Stromal cell of bone marrow (primary cell): ENCODE measurements around the gene SNN.
A peak's percentile ranks its signal among the peaks of the same experiment; 100 is the strongest.

ENCODE experiments used
- DNase-seq: peaks from one replicate; pipeline ENCODE4 v3.0.0-alpha.2; 2012; ENCODE audit warnings: low read depth

SNN gene

GRCh38 chr16:11667221-11667823 lies 933 bp upstream of the SNN start:
- DNase-seq = no peak

DNA sequence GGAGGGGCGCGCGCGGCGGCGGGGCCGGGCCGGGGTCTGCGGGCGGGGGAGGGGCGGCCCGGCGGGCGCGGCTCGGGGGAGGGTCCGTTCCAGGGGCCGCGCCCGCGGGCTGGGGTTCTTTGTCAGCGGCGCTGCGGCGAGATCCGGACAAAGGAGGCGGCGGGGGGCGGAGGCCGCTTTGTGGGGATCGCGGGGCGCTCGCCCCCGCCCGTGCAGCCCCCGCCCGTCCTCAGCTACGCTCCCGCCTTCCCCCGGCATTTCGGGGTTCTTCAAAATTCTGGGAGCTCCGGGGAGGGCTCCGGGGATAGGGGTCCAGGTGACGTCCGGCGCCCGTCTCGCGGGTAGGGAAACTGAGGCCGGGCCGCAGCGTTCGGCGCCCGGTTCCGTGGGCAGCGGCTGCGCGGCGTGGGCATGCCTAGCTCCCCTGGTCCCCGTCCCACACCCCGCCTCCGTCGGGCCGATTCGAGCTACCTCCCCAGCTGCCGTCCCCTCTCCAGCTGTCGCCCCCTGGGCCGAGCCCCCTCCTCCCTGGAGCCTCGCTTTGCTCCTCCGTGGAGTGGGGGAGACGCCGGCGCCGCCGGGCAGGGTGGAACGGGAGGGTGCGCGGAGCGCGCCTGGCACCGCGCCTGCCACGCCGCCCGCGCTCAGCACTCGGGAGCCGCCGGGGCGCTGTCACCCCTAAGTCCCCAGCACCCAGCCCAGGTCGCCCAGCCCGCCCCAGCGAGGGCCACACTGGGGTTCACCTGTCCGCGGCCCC lies 546 bp downstream of the SNN start:
- no peak for DNase-seq

- DNase-seq = no peak
Measured at GRCh38 chr16:11669380-11670146, 1.3 kb downstream of the SNN start.

DNA sequence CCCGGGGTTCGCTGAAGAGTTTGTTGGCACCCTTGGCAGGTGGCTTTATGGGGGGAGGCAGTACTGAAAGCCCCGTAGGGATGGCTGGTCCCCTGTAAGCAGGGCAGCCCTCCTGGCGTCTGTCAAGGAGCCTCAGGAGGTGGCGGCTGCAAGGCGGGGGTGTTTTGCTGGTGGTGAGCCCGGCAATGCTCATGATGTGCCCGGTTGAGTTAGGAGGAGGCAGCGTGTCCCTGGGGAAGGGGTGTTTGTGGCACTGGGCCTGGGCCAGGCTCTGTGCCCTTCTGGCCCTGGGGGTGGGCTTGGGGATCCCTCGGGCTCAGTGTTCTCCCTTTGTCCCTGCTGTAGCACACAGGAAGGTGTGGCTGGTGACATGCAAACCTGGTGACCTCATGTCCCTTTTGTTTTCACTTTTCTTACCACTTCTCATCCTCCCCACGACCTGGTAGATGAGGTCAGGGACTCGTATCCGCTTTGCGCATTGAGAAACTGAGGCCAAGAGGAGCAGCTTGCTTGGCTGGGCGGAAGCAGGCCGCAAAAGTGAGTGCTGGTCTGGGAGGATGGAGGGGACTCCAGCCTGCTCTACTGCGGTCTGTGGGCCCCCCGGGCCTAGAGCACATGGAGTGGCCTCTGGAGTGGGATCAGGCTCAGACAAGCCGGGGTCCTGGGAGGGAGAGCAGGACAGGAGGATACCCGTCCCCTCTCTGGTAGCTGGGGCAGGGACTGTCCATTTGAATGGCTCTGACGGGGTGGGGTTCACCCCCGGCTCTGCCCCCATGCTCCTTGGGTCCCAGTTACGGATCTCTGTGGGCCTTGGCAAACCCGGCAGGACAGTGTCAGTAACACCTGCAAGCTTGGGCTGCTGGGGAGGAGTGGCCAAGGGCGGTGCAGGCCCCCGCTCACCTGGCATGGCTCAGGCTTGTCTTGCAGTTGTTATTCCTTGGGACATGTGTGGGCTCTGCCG lies 2.2 kb downstream of the SNN start:
- no peak for DNase-seq

DNA sequence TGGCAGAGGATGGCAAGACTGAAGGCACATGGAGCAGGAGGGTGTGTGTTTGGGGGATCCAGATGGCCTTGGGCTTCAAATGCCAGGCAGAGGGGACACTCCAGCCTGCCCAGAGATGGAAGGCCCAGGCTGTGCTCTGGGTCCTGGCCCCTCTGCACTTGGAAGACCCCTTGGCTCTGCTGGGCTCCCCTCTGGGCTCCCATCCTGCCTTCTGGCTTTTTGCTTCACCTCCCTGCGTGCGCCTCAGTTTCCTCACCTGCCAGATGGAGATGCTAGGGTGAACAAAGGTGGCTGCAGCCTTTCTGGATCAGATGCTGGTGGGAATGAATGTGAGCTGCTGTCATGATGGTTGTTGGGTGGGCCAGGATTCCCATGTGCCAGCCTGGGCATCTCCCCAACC lies 3.0 kb downstream of the SNN start:
- DNase-seq = no peak

- DNase-seq = no peak
Measured at GRCh38 chr16:11671676-11672075, 3.4 kb downstream of the SNN start.

- DNase-seq = no peak
Measured at GRCh38 chr16:11672206-11673090, 4.2 kb downstream of the SNN start.

DNA sequence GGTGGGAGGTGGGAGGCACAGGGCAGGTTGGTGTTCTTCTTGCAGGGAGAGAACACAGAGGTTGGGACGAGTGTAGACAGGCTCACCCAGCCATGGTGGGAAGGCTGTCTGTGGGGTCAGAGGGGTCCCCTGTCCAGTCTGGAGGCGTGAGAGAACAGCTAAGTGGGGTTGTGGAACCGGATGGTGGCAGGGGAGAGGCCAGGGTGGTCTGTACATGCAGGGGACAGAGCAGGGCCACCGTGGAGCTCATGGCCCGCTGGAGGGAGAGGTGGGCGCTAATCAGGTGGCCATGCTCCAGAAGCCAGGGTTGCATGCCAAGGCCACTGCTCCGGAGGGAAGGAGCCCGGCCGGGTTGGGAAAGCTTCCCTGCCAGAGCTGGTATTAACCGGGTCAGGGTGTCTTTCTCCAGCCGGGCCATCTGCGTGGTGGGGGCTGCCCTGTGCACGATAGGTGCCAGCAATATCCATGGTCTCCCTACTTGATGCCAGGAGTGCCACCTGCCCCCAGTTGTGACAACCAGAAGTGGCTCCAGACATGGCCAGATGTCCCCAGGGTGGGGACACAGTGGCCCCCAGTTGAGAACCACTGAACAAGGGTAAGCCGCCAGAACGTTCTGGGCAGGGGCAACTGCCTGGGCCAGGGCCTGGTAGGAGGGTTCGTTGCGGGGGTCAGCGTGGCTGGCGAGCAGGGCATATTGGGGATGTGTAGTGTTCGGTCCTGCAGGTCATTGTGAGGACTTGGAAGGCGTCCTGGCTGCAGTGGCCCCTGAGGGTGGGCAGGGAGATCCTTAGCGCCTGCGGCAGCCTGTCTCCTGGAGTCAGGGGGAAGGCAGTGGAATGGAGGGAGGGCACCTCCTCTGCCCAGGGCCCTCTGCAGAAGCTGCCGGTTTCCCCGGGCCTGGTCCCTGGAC lies 5.1 kb downstream of the SNN start:
- no peak for DNase-seq

- no peak for DNase-seq
Measured at GRCh38 chr16:11674001-11674817, 6.0 kb downstream of the SNN start.

DNA sequence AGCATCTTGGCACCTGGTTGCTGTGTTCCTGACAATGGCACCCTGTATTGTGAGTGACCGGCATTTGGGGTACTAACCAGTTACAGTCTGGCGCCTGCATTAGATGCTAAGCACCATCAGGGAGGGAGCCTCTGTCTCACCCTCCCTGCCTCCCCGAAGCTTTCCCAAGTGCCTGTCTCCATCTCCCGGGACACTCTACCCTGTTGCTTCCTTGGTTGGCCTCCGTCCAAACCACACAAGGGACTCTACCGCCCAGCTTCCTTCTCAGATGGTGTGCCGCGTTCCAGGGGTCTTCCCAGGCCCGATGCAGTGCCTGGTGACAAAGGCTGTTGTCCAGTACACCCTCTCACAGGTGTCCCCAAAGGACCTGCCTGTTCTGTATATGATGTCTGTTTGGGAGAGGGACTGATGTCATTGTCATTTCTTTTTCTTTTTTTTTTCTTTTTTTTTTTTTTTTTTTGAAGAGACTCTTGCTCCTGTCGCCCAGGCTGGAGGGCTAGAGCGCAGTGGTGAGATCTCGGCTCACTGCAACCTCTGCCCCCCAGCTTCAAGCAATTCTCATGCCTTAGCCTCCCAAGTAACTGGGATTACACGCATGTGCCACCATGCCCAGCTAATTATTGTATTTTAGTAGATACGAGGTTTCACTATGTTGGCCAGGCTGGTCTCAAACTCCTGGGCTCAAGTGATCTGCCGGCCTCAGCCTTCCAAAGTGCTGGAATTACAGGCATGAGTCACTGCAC lies 6.7 kb downstream of the SNN start:
- DNase-seq = no peak

DNA sequence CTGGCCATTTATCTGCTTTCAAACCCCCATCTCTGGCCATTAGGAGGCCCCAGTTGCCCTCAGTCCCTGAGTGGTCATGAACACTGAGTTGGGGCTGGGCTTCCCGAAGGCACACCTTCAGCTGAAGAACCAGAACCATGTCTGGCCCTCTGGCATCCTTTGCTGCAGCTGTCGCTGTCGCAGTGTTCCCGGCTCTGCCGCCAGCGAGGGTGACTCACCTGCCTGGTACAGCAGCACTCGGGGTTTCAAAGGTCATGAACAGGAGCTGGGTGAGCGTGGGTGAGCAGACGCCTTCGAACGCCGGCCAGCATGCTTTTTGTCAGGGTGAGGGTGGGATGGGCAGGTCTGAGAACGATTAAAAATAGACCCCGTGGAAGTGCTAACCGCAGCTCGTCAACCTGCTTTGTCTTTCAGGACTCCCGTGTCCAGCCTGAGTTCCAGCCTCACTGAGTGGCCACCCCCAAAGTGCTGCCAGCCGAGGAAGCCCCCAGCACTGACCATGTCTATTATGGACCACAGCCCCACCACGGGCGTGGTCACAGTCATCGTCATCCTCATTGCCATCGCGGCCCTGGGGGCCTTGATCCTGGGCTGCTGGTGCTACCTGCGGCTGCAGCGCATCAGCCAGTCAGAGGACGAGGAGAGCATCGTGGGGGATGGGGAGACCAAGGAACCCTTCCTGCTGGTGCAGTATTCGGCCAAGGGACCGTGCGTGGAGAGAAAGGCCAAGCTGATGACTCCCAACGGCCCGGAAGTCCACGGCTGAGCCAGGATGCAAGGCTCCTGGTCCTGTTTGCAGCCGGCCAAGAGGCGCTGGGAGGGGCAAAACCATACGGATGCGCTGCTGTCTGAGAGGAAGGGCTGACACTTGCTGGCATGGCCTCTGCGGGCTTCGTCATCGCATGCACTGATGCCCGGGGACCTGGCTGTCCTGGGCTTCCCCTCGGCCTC lies 7.6 kb downstream of the SNN start:
- no peak for DNase-seq

DNA sequence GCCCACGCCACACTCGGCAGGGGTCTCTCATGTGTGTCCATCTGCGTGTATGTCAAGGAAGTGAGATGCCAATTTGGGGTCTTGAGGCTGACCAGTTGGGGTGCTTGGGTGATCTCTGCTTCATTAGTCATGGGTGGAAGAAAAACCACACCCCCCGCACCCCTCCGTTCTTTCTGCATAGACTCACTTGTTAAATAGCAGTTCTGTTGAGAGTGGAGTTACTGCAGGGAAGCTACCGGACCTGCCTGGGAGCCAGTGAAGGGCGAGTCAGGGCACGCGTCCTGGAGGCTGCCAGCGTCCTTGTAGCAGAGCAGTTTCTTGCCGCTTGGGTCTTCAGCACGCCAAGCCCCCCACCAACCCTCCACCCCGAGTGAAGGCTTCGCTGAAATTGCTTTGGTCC lies 8.5 kb downstream of the SNN start:
- no peak for DNase-seq

- peak; percentile 29 for DNase-seq
Measured at GRCh38 chr16:11677451-11677951, 9.2 kb downstream of the SNN start.

DNA sequence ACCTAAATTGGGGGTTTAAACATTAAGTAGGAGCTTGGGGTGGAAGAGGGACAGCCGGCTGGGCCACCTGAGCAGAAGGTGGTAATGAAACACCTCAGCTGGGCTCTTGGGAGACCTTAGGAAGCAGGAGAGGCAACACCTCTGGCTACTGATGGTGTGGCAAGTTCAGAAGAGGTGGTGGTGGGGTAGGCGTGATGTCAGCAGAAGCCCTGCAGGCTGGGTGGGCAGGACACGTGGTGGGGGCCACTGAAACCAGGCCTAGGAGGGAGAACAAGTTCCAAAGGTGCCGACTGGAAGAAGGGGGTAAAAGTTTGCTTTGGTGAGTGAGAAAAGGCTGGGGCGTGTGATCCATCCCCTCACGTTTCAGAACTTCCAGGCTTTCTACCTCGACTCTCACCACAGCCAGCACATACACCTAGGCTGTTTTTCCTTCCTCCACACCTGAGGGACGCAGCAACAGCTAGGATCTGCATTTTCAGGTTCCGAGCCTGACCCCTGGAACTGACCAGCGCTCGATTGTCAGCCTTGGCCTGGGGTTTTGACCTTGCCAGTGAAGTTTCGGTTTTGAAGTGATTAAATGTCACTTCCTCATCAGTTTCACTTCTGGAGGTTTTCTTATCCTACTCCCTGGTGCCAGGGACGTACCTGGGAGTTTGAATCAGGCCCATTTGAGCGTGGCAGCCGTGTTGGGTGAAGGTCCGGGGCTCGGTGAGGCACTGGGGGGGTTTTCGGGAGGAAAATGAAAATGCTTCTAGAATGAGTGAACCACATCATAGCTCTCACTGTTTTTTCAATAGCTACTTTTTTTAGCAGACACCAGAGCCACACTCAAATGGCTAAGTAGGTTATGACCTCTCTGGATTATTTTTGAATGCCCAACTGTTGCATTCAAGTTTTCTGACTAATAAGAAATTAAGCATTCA lies 10.0 kb downstream of the SNN start:
- DNase-seq = no peak

DNA sequence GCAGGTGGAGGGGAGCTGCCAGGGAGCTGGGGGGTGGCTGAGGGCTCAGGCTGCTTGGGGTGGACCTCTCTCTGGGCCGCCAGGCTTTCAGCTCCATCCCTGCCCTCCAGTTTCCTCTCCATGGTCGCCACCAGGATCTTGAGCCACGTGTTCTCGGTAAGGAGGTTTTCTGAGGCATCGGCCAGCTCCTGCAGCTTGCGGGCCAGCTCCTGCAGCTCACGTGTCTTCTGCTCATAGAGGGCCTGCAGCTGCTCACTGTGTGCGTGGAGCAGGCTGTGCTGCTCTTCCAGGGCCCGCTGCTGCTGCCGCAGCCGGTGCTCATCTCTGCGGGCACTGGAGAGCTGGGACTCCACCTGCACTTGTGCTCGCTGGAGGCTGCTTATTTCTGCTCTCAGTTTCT lies 11.0 kb downstream of the SNN start:
- no peak for DNase-seq
